Spleen (tissue), 11 donors: ENCODE data around the gene APOBEC3G. TPM values are rescaled to one million over a fixed set of nuclear protein-coding genes. Genes with fewer than 3 reads are reported as not detected.

Experiments used
- DNase-seq: peaks from one replicate; pipeline ENCODE4 v3.0.0-alpha.2; 2020
- H3K27ac ChIP-seq, 8 donors: fragments of 200-600 bp; sonication (generic) in 7 of 8; 1 replicate in 4 of 8; 2 replicates in 4 of 8; pipeline versions ENCODE4 v1.5.0 to v1.8.0; 2016 to 2021; ENCODE audit warnings: inconsistent platforms in 4 of 8, mild to moderate bottlenecking in 4 of 8, moderate library complexity in 1 of 8
- H3K27me3 ChIP-seq, 7 donors: fragments of 200-600 bp; sonication (generic) in 6 of 7; replicated peaks in 1 of 7; 1 replicate in 4 of 7; 2 replicates in 3 of 7; pipeline versions ENCODE4 v1.5.0 to v1.8.0; 2016 to 2021; ENCODE audit warnings: inconsistent platforms in 3 of 7, mild to moderate bottlenecking in 1 of 7
- H3K36me3 ChIP-seq, 6 donors: fragments of 200-600 bp; sonication (generic) in 5 of 6; 1 replicate in 4 of 6; 2 replicates in 2 of 6; pipeline versions ENCODE4 v1.5.0 to v1.8.0; 2016 to 2021; ENCODE audit warnings: inconsistent platforms in 2 of 6
- H3K4me1 ChIP-seq, 6 donors: fragments of 200-600 bp; sonication (generic) in 5 of 6; 1 replicate in 3 of 6; 2 replicates in 3 of 6; pipeline versions ENCODE4 v1.5.0 to v1.8.0; 2016 to 2021; ENCODE audit warnings: inconsistent platforms in 3 of 6
- H3K4me3 ChIP-seq, 8 donors: fragments of 200-600 bp; sonication (generic) in 7 of 8; 1 replicate in 4 of 8; 2 replicates in 4 of 8; pipeline versions ENCODE4 v1.5.0 to v1.8.0; 2016 to 2021; ENCODE audit warnings: inconsistent platforms in 4 of 8, mild to moderate bottlenecking in 4 of 8, moderate library complexity in 2 of 8
- H3K9me3 ChIP-seq, 8 donors: fragments of 200-600 bp; sonication (generic) in 7 of 8; 1 replicate in 4 of 8; 2 replicates in 4 of 8; pipeline versions ENCODE4 v1.5.0 to v1.8.0; 2016 to 2021; ENCODE audit warnings: inconsistent platforms in 4 of 8
- CTCF ChIP-seq, 11 experiments: fragments of 200-600 bp in 7 of 11; fragments of 450-650 bp in 4 of 11; sonication (generic) in 4 of 11; IDR thresholded peaks in 8 of 11; conservative IDR thresholded peaks in 3 of 11; 1 replicate in 7 of 11; 2 replicates in 4 of 11; pipeline versions ENCODE4 v1.4.0 to v1.8.0; 2016 to 2021; ENCODE audit warnings: antibody characterized with exemption in 11 of 11, inconsistent platforms in 4 of 11, mild to moderate bottlenecking in 1 of 11
- POLR2A ChIP-seq, 3 donors: fragments of 450-650 bp; IDR thresholded peaks; one replicate each; pipeline ENCODE4 v1.5.1; 2017; ENCODE audit warnings: antibody characterized with exemption in 3 of 3, mild to moderate bottlenecking in 1 of 3
- POLR2AphosphoS5 ChIP-seq, 3 donors: sonication (generic); formaldehyde crosslinking; IDR thresholded peaks; one replicate each; pipeline ENCODE4 v1.5.1; 2017; ENCODE audit warnings: antibody characterized with exemption in 3 of 3
- WGBS, 5 donors: extraction: QIAGEN DNeasy Blood & Tissue Kit in 3 of 5; methylation state at CpG; one replicate each; pipeline versions ENCODE4 v1.1.5 to v1.1.7; 2013 to 2018; 5-methylcytosine and 5-hydroxymethylcytosine counted together
- intact Hi-C: fragments of 100-400 bp; cut with DNase I; formaldehyde crosslinking; loops from one replicate; pipeline ENCODE4 v1.15.0; 2023; ENCODE audit warnings: low total_unique reads
- polyA plus RNA-seq, 3 donors: library from polyadenylated mRNA; stranded (reverse); fragments of 200-250 nt; gene quantifications; one replicate each; pipeline ENCODE4 v1.2.1, GENCODE V29; 2013
- total RNA-seq, 7 donors: library from RNA; depleted of rRNA in 3 of 7; stranded (reverse); fragments of >200 nt in 3 of 7; fragmentation: NEBNext Ultra II Directional in 4 of 7; extraction: Animal tissue kit (Norgen Biotek cat#: 25700) in 4 of 7; gene quantifications; one replicate each; pipeline versions ENCODE4 v1.1.0 to v1.2.1, GENCODE V29; 2016 to 2021
- donor health status: healthy with polysubstance abuse.
- donor health status: DM: no; HTN: no; CAD: no; lungs with moderate emphysema.
- donor health status: DM: no; HTN: no; CAD: no.
- donor health status: Bipolar disorder and iron deficiency.
- donor health status: healthy.
- donor health status: DM: no; HTN: no; CAD: no.
- donor health status: DM: yes; HTN: yes; CAD: no.

Gene APOBEC3G
- total and polyA plus RNA-seq, 10 donors: 44.3 to 72.8 (median 52.0) TPM

GRCh38 chr22:39106326-39106725, 29.3 kb downstream of the APOBEC3G start:
- Histone ChIP-seq H3K4me1 (peaks cover 0 to 12% (median 7%) of the 10 kb centered on the region in 6 donors), H3K27me3 (no peaks in the 10 kb centered on the region), H3K36me3 (no peaks in the 10 kb centered on the region), H3K9me3 (no peaks in the 10 kb centered on the region), H3K4me3 (no peak overlapping the region), H3K27ac (no peak overlapping the region)
- 81 to 93% (median 88%) methylated on average over 2 of the region's 2 CpGs for WGBS, 5 donors
- no peak for TF ChIP-seq POLR2A (IDR thresholded peaks at IDR 0.05)
- no peak for TF ChIP-seq CTCF (IDR thresholded peaks at IDR 0.05 in 8 of 11, conservative IDR thresholded peaks at IDR 0.05 in 3 of 11)
- no peak for TF ChIP-seq POLR2AphosphoS5 (IDR thresholded peaks at IDR 0.05)
- intact Hi-C loops: no loop called here
- DNase-seq: no peak

- Histone ChIP-seq H3K27ac (no peak overlapping the region), H3K4me3 (no peak overlapping the region), H3K4me1 (peaks cover 0 to 12% (median 7%) of the 10 kb centered on the region in 6 donors), H3K27me3 (no peaks in the 10 kb centered on the region), H3K9me3 (no peaks in the 10 kb centered on the region), H3K36me3 (no peaks in the 10 kb centered on the region)
- TF ChIP-seq POLR2A (IDR thresholded peaks at IDR 0.05) (no peak), POLR2AphosphoS5 (IDR thresholded peaks at IDR 0.05) (no peak), CTCF (IDR thresholded peaks at IDR 0.05 in 8 of 11, conservative IDR thresholded peaks at IDR 0.05 in 3 of 11) (no peak)
- 91 to 99% (median 98%) methylated on average over 4 of the region's 4 CpGs for WGBS, 5 donors
- intact Hi-C loops: no loop called here
- DNase-seq: no peak
Measured at GRCh38 chr22:39108487-39108886, 31.4 kb downstream of the APOBEC3G start.

- no peak for DNase-seq
- Histone ChIP-seq H3K4me1 (peaks cover 0 to 12% (median 7%) of the 10 kb centered on the region in 6 donors), H3K27me3 (no peaks in the 10 kb centered on the region), H3K36me3 (no peaks in the 10 kb centered on the region), H3K27ac (no peak overlapping the region), H3K9me3 (no peaks in the 10 kb centered on the region), H3K4me3 (no peak overlapping the region)
- 49 to 73% (median 51%) methylated on average over 9 of the region's 9 CpGs for WGBS, 5 donors
- TF ChIP-seq CTCF (IDR thresholded peaks at IDR 0.05 in 8 of 11, conservative IDR thresholded peaks at IDR 0.05 in 3 of 11) (no peak), POLR2A (IDR thresholded peaks at IDR 0.05) (no peak), POLR2AphosphoS5 (IDR thresholded peaks at IDR 0.05) (no peak)
- intact Hi-C loops: no loop called here
Measured at GRCh38 chr22:39109361-39109760, 32.3 kb downstream of the APOBEC3G start.

- no peaks in the 10 kb centered on the region for H3K9me3 ChIP-seq
- peak overlapping the region in 1 of 8 donors; percentile 19 for H3K27ac ChIP-seq
- no peak overlapping the region for H3K4me3 ChIP-seq
- no peak for TF ChIP-seq CTCF (IDR thresholded peaks at IDR 0.05 in 8 of 11, conservative IDR thresholded peaks at IDR 0.05 in 3 of 11)
- TF ChIP-seq POLR2A (IDR thresholded peaks at IDR 0.05): no peak
- TF ChIP-seq POLR2AphosphoS5 (IDR thresholded peaks at IDR 0.05): no peak
- intact Hi-C loops: no loop called here
- WGBS, 5 donors: 68 to 73% (median 71%) methylated on average over 15 of the region's 15 CpGs
- H3K4me1 ChIP-seq: peaks cover 3 to 26% (median 21%) of the 10 kb centered on the region in 6 donors
- no peaks in the 10 kb centered on the region for H3K27me3 ChIP-seq
- H3K36me3 ChIP-seq: no peaks in the 10 kb centered on the region
- DNase-seq: no peak
Measured at GRCh38 chr22:39110631-39111561, 33.8 kb downstream of the APOBEC3G start.
